Hematopoietic multipotent progenitor cell treated with erythropoietin and hydrocortisone succinate and interleukin-3 and kit ligand, for 4 days (in vitro differentiated cells): Measurements from ENCODE around the gene ME2.
"Not testable (repeated sequence)": the region's sequence is repeated elsewhere in the genome, so short reads cannot be mapped to it uniquely, and the experiment has no call there.

ENCODE experiments used
- DNase-seq: peaks from one replicate; pipeline ENCODE4 v3.0.0-alpha.2; 2015

ME2 gene

DNA sequence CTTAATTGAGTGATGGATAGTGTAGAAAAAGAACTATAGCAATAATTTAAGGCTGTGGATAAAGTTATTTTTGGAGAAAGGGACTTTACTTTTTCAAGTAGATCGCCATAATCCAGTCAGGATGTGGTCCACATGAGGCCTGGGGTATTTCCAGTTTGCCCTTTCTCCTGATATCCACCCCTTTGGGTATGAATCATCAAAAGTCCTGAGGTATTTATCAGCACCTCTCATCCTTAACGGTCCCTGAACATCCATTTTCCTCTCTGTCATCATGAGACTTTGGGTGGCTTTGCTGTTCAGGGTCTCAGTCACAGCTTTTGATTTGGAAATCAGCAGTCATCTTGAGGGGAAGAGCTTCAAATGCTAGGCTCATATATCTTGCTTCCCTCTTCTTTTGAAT, 49.6 kb downstream of the ME2 start:
- DNase-seq, result no peak

DNA sequence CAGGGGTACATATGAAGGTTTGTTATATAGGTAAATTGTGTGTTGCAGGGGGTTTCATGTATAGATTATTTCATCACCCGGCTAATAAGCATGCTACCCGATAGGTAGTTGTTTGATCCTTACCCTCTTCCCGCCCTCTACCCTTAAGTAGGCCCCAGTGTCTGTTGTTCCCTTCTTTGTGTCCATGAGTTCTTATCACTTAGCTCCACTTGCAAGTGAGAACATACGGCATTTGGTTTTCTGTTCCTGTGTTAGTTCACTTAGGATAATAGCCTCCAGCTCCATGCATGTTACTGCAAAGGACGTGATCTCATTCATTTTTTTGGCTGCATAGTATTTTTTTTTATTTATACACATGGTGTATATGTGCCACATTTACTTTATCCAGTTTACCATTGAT, 54.8 kb downstream of the ME2 start:
- DNase-seq, result no peak

DNA sequence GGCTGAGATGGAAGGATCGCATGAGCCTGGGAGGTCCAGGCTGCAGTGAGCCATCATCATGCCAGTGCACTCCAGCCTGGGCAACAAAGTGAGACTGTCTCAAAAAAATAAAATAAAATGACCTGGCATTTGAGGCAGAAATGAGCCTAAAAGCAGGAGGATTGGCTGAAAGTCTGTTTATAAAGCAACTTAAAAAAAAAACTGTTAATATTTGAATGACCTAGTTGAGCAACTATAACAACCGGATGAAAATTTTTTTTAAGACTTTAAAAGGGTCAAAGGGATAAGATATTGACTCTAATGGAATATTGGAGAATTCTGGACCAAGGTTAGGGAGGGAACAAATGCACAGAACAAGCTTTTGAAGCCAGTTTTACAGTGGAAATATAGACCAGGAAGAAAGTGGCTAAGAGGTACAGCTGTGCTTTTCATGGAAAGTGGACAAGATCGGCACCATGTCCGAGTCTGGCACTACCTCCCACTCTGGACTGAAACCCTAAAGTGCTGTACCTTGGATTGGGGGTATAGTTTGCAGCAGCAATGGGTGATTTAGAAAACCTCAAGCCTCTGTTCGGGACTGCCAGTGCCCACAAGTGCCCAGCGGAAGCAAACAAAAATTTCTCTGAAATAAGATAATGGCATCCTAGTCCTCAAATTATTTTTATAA, 55.8 kb downstream of the ME2 start:
- DNase-seq, result no peak

DNA sequence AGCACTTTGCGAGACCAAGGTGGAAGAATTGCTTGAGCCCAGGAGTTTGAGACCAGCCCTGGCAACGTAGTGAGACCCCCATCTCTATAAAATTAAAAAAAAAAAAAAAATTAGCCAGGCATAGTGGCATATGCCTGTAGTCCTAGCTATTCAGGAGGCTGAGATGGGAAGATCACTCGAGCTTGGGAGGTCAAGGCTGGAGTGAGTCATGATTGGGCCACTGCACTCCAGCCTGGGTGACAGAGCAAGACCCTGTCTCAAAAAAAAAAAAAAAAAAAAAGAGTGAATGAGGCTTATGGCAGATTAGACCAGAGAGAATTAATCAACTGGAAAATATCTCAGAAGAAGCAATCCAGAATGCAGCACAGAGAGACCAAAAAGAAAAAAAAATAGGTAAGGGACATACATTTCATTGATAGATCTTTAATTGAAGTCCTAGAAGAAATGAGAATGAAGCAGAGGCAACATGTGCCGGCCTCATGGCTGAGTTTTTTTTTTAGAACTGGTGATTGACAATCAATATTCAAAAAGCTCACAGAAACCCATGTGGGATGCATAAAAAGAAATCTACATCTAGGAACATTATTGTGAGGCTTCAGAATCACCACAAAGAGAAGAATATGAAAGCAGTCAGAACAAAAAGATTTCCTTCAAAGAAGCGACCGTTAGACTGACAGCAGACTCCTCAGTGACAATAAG, 56.7 kb downstream of the ME2 start:
- DNase-seq, result no peak

DNA sequence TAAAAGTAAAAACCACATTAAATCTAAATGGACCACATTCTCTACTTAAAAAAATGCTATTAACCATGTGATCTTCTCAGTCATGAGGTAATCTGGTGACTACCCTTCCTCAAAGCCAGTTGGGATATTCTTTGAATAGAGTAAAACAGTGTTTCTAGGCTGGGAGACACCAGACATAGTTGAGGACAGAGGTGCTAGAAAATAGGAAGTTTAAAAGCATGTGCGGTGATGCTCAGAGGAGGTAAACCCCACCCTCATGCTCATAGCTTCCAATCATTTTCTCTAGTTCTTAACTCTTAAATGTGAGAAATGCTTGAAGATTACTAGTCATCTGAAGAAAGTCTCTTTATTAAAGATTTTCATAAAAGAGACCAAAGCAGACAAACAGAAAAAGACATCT, 58.3 kb downstream of the ME2 start:
- no peak for DNase-seq

DNA sequence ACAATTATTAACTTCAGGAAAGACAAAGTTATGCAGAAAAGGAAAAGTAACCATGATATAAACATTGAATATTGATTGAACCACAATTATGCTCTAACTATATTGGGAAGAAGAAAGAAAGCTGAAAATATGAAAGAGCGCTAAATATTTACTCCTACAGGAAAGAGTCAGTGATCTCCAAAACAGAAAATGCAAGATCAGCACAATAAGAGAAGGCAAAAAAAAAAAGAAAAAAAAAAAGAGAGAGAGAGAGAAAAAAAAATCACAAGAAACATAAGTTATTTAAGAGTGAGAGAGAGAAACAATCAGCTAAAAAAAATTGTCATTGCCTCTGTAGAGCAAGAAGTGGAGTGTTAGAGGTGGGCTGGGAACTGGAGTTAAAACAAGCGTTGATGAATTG, 60.0 kb downstream of the ME2 start:
- DNase-seq, result no peak

DNA sequence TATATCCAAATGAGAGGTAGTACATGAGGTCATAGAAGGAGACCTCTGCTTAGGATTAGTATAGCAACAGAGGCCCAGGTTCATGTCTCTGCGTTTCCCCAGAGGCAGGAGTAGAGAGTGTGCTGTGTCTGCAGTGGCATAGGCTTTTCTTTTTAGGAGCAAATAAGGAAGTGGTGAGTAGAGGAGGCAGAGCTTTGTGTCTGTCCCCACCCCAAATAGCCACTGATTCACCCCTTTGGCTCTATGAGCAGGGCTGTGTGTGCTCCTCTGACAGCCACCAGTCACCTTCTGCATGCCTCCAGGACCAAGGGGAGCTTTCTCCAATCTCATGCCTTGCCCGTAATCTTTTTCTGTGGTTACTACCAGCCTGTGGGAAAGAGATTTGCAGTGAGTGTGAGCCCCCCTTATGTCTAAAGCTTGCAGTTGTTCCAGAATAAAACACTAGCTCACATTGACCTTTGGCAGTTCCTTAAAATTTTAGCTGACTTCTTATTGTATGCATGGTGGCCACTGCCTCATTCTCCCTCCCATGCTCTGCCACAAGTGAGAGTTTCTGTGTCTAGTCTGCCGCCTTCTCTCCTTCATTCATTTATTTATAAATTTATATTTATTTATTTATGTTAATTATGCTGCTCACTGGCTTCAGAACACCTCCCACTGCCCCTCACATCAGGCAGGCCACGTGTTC, 65.5 kb downstream of the ME2 start:
- DNase-seq, result peak; percentile 33

DNA sequence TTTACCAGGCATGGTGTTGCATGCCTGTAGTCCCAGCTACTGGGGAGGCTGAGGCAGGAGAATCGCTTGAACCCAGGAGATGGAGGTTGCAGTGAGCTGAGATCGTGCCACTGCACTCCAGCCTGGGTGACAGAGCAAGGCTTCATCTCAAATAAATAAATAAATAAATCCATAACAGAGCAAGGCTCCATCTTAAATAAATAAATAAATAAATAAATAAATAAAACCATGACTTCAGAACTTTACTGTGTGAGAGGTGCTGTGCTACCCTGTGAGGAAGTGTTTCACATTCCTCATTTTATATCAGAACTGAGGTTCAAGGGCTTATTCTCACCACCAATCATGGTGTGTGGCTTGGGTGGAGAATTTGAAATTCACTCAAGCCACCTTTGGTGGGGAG, 67.0 kb downstream of the ME2 start:
- not testable (repeated sequence) for DNase-seq

DNA sequence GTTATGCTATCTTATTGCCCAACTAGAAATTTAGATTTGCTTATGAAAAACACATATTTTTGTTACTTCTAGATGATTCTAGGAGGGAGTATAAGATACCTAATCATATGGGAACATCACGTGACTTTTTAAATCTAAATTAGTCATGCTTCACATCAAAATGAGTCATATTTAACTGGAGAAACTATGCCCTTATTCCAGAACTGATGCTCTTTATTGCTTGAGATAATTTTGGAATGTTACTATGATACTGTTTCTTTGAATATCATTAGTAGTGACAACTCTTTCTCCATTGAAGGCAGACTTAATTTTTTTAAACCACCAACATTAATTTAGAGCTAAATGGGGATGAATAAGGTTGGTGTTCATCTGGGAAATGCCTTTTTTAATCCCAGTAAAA, 69.0 kb downstream of the ME2 start:
- DNase-seq, result no peak

DNA sequence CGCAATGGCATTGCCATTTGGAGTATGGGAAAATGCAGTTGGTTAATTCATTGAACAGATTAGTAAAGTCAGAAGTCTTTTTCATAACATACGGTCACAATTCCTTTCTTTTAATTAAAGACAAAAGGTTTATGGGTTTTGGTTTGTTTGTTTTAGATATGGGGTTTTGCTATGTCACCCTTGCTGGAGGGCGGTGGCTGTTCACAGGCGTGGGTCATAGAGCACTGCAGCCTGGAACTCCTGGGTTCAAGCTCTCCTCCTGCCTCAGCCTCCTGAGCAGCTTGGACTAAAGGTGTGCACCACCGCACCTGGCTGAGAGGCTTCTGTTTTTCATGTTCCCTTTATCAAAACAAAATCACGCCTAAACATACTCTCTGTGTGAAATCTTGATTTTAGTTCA, 70.3 kb downstream of the ME2 start:
- DNase-seq, result no peak

DNA sequence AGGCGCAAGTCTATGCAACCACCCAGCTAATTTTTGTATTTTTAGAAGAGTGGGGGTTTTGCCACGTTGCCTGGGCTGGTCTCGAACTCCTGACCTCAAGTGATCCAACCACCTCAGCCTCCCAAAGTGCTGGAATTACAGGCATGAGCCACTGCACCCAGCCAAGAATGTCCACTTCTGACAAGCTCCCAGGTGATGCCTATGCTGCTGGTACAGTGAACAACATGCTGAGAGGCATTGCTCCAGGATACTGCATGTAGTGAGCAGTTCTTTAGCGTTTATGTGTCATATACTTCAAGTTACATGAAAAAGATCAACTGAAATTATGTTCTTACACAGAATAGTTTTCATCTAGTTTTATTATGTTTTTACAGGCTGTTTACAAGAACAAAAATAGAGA, 71.7 kb downstream of the ME2 start:
- DNase-seq, result no peak

DNA sequence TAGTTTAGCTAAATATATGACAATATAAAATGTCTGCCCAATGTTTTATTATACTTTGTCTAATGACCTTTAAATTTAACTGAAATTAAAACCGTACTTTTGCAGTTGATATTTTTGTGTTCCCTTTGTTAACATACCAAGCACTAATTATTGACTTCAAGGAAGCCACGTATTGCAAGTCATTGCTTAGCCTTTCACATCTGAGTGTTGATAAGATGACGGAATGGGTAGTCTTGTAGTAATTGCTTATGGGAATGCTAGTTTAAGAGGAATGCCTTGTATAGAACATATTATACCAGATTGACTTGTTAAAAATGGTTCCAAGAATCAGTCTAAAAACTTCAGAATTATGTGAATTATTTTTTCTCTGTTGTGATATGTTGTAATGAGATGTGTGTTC, 74.9 kb downstream of the ME2 start:
- no peak for DNase-seq

DNA sequence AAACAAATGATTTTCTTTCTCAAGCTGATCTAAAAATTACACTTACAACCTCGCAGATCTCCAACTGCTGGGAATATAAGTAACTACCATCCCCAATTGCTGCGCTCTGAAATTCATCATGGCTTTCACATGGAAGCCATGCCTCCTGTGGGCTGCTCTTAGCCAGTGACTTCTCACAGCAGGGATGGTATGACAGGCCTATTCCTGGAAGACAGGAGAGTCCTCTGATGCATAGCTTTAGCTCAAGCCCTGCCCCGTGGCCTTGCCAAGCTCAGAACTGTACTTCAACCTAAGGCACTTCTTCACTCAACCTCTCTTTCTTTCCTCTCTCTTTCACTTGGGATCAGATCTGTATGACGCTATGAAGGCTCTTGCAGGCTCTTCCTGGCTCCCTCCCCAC, 76.3 kb downstream of the ME2 start:
- no peak for DNase-seq

DNA sequence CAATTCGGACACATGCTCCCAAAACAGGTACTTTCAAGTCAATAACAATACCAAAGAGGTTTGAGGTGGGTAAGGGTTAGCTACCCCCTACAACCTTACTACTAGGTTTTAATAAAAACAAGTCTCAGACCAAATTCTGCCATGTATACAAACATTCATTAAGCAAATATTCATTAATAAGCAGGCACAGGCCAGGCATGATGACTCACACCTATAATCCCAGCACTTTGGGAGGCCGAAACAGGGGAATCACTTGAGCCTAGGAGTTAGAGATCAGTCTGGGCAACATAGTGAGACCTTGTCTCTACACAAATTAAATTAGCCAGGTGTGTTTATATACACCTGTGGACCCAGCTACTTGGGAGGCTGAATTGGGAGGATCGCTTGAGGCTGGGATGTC, 77.2 kb downstream of the ME2 start:
- DNase-seq, result no peak

DNA sequence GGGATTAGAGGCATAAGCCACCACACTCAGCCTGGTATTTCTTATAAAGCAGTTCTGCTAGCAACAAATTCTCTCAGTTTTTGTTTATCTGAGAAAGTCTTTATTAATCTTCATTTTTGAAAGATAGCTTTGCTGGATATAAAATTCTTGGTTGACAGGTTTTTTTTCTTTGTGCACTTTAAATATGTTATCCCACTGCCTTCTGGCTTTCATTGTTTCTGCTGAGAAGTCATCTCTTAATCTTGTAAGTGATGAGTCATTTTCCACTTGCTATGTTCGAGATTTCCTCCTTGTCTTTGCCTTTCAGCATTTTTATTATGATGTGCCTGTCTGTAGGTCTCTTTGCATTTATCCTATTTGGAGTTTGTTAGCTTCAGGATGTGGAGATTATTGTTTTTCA, 83.1 kb downstream of the ME2 start:
- peak; percentile 20 for DNase-seq

DNA sequence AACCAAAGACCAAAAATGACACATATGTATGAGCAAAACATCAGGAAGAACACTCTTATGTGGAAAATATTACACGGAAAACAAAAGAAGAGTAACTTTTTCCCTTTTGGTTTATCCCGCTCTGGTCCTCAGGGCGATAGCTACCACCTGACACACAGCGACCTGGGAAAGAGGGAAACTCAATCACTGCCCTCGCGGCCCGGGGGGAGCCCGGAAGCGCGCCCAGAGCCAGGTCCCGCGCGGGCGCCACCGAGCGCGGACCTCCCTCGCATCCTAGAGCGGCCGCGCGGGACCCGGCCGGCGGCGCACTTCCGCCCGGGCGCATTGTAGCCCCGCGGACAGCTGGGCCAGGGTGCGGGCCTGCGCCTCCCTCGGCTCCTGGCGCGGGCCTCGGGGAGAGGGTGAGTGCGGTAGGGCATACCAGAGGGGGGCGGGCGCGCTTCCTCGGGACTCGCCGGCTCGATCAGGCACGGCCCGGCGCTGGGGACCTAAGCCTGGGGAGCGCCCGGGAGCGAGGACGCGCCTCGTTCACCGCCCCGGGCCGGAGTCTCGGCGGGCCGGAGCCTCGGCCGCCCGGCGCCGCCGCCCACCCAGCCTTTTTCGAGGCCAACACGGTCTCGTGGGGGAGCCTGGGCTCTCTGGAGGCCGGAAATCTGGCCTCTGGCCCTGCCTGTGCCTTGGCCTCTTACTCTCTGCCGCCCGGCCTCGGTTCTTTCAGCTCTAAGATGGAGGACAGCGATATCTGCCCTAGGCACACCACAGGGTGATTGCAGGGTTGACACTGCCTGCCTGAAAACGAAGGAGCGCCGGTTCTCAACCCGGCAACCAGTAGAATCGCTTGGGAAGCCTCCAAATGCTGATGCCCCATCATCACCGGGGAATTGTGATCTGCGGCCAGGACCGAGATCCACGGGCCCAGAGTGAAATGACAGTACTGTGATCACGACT, 89.1 kb downstream of the ME2 start, which contains the start of gene ELAC1:
Gene ELAC1, plus strand, starts transcription at position 327 of the 948 bp plus-strand sequence. CDS start 6,365 bp downstream, outside the sequence.
- peak; percentile 90 for DNase-seq

DNA sequence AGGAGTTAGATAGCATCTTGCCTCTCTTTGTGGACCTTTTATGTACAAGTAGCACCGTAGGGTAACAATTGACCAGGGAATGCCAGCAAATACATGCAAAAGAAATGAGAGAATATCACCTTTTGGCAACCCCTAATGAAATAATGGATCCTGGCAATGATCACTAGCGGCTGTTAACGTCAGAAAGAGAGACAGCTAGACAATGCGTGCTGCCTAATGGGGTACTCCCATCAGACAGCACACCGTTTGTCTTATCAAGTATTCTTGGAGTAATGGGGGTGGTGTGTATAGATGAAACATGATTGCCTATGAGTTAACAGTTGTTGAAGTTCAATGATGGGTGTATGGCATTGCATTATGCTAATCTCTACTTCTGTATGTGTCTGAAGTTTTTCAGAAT, 90.5 kb downstream of the ME2 start:
- DNase-seq, result no peak

DNA sequence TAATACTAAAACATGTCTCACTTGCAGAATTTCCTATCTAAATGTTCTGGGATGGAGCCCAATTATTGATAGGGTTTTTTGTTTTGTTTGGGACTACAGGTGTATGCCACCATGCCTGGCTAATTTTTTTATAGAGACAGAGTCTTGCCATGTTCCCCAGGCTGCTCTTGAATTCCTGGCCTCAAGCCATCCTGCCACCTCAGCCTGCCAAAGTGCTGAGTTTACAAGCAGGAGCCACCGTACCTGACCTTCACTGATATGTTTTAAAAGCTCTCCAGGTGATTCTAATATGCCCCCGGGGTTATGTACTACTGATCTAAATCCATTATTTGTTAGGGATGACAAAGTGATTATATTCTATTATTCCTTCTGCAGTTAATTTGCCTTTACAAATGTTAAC, 91.1 kb downstream of the ME2 start:
- no peak for DNase-seq

DNA sequence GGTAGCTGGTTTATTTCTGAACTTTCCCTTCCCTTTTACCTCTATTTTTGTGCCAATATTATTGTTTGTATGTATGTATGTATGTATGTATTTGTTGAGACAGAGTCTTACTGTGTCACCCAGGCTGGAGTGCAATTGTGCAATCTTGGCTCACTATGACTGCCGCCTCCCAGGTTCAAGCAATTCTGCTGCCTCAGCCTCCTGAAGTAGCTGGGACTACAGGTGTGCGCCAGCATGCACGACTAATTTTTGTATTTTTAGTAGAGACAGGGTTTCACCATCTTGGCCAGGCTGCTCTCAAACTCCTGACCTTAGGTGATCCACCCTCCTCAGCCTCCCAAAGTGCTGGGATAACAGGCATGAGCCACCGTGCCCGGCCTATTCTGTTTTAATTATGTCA, 93.5 kb downstream of the ME2 start:
- DNase-seq, result not testable (repeated sequence)

DNA sequence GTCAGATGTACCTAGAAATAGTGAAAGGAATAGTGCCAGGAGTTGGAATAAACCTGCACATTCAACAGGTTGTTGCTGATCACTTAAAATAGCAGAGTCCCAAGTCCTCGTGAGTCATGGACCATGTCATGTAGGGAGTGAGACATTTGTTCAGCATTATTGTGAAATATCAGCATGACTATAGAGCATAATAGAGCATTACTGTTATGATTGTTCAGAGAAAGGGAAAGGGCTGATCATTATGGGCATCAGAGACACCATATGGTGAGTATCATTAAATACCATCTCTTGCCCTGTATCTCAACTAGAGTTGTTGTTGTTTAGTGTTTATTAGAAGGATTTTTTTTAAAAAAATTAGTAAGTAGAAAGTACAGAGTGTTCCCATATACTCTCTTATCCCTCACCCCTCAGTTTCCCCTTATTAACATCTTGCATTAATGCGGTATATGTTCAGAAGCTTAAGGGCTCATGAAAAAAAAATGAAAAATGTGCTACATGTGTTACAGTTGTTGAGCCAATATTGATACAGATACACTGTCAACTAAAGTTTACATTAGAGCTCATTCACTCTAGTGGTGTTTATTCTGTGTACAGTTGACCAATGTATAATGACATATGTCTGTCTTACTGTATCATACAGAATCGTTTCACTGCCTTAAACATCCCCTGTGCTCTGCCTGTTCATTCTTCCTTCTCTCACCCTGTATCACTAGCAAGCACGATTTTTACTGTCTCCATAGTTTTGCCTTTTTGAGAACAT, 94.6 kb downstream of the ME2 start:
- no peak for DNase-seq

DNA sequence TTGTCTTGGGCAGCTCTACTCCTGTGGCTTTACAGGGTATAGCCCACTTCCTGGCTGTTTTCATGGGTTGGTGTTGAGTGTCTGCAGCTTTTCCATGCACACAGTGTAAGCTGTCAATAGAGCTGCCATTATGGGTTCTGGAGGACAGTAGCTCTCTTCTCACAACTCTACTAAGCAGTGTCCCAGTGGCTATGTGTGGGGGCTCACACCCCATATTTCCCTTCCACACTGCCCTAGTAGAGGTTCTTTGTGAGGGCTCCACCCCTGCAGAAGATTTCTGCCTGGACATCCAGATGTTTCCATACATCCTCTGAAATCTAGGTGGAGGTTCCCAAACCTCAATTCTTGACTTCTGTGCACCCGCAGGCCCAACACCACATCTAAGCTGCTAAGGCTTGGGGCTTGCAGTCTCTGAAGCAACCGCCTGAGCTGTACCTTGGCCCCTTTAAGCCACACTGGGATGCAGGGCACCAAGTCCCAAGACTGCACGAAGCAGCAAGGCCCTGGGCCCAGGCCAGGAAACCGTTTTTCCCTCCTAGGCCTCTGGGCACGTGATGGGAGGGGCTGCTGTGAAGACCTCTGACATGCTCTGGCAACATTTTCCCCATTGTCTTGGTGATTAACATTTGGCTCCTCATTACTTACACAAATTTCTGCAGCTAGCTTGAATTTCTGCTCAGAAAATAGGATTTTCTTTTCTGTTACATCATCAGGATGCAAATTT, 98.3 kb downstream of the ME2 start:
- DNase-seq, result no peak

DNA sequence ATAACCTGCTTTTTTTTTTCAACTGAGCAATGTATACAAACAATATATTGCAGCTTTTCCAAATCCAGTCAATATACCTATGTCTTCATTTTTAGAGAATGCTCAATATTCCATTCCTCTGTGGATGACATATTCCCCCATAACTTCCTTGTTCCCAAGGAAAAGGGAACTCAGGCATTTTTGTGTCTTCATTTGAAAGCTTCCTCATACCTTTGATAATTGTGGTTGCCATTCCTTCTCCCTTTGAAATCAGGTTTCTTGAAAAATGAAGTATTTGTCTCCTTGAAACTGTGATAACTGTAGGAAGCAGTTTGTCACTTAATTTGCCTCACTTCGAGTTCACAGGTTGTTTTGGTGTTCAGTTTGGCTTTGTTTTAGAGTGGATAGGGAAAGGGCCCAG, 102.5 kb downstream of the ME2 start:
- DNase-seq, result no peak
